Fibroblast of pulmonary artery (primary cell): Measurements from ENCODE around the gene SYT8.

Source experiments
- DNase-seq: peaks from one replicate; pipeline ENCODE4 v3.0.0-alpha.2; 2010; ENCODE audit warnings: low read depth
- H3K4me3 ChIP-seq: replicated peaks from 2 replicates; pipeline ENCODE4 v1.5.1; 2011; ENCODE audit warnings: low read depth, mild to moderate bottlenecking, control low read depth, low read length, moderate library complexity
- CTCF ChIP-seq: IDR thresholded peaks from 2 replicates; pipeline ENCODE4 v1.5.1; 2011; ENCODE audit warnings: mild to moderate bottlenecking, control low read depth, low read length, inconsistent platforms; ENCODE audit errors: missing control alignments

Gene SYT8

GRCh38 chr11:1825039-1825740 is 9.6 kb upstream of the SYT8 start:
- peak; percentile 16 for DNase-seq
- H3K4me3 ChIP-seq: no peak overlapping the region
- TF ChIP-seq CTCF: peak; percentile 43

GRCh38 chr11:1825785-1826451 is 8.9 kb upstream of the SYT8 start:
- no peak for DNase-seq
- H3K4me3 ChIP-seq: no peak overlapping the region
- TF ChIP-seq CTCF: no peak

- H3K4me3 ChIP-seq: no peak overlapping the region
- peak; percentile 74 for DNase-seq
- peak; percentile 21 for TF ChIP-seq CTCF
Observed at GRCh38 chr11:1826552-1827094, 8.2 kb upstream of the SYT8 start.

GRCh38 chr11:1827095-1827813 is 7.5 kb upstream of the SYT8 start:
- peak; percentile 84 for DNase-seq
- H3K4me3 ChIP-seq: no peak overlapping the region
- TF ChIP-seq CTCF: peak; percentile 1

- no peak for DNase-seq
- TF ChIP-seq CTCF: no peak
- H3K4me3 ChIP-seq: no peak overlapping the region
Observed at GRCh38 chr11:1827931-1828330, 6.9 kb upstream of the SYT8 start.

- DNase-seq: no peak
- no peak overlapping the region for H3K4me3 ChIP-seq
- TF ChIP-seq CTCF: no peak
Observed at GRCh38 chr11:1828542-1828941, 6.2 kb upstream of the SYT8 start.
